ENCODE measurements around the gene ADRA2B.

The ADRA2B gene

DNA sequence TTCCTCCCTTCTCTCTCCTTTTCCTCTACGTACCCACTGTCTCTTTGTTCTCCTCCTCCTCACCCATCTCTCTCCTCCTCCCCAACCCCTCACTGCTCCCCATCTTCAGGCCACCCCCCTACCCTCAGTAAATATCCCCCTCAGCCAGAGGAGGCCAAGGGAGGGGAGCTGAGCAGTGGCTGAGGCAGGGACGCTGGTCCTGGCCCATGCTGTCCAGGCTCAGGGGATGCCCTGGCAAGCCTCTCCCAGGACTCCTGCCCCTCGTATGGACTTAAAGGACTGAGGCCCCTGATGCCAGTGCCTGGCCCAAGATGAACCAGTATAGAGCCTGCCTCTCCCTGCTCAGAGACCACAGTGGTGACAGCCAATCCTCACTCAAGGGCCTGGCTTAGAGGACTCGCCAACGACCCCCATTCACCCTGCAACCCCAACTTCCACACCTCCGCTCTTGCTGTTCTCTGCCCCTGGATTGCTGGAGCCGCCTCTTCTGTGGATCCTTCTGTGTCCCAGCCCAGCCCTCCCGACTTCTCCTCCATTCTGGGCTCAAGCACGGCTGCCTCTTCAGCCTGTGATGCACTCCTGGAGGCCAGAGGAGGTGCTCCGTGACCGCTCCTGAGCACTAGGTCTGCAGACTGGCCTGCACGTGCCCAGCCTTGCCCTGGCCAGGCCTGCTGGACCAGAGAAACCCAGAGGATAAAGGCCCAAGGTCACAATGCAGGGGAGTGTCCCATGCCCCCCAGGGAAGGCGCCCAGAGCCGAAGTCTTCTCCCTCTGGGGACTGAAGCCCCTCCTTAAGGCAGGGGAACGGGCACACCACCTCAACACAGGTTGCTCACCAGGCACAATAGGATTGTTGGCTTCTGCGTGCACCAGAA, 38.4 kb upstream of the ADRA2B start:
- H3K4me3 ChIP-seq (ENCODE audit: low read depth, low read length) = no peak overlapping the region
- DNase-seq (ENCODE audit: low read depth) = no peak
- no peak for TF ChIP-seq MYC (IDR thresholded peaks at IDR 0.05; ENCODE audit: low read depth, low read length)
- TF ChIP-seq POLR2A (IDR thresholded peaks at IDR 0.05; ENCODE audit: extremely low read depth, insufficient read length) = no peak
- TF ChIP-seq, protein P1, sequence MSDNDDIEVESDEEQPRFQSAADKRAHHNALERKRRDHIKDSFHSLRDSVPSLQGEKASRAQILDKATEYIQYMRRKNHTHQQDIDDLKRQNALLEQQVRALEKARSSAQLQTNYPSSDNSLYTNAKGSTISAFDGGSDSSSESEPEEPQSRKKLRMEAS (IDR thresholded peaks at IDR 0.05; ENCODE audit: low read depth, low read length) = no peak
- TF ChIP-seq, protein P2, sequence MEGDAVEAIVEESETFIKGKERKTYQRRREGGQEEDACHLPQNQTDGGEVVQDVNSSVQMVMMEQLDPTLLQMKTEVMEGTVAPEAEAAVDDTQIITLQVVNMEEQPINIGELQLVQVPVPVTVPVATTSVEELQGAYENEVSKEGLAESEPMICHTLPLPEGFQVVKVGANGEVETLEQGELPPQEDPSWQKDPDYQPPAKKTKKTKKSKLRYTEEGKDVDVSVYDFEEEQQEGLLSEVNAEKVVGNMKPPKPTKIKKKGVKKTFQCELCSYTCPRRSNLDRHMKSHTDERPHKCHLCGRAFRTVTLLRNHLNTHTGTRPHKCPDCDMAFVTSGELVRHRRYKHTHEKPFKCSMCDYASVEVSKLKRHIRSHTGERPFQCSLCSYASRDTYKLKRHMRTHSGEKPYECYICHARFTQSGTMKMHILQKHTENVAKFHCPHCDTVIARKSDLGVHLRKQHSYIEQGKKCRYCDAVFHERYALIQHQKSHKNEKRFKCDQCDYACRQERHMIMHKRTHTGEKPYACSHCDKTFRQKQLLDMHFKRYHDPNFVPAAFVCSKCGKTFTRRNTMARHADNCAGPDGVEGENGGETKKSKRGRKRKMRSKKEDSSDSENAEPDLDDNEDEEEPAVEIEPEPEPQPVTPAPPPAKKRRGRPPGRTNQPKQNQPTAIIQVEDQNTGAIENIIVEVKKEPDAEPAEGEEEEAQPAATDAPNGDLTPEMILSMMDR (IDR thresholded peaks at IDR 0.05; ENCODE audit: low read depth, low read length) = no peak

DNA sequence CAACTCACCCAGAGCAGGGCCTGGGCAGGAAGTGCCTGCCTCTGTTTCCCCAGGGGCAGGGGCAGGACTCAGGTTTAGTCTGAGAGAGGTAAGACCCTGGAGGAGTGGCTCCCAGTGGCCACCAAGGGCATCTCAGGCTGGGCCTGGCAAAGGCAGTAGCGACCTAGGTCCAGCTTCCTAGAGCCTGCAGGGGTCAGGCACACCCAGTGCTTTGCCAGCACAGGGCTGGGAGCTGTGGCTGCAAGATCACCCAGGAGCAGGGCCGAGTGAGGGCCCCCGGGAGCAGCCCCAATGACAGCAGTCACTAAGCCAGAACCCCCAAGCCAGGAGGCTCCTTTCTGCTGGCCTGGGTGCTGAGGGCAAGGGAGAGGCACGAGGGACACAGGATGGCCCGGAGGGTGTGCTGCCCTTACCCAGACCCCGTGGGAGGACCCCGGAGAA, 37.6 kb upstream of the ADRA2B start:
- DNase-seq (ENCODE audit: low read depth) = no peak
- TF ChIP-seq MYC (IDR thresholded peaks at IDR 0.05; ENCODE audit: low read depth, low read length) = no peak
- TF ChIP-seq, protein P2 (IDR thresholded peaks at IDR 0.05; ENCODE audit: low read depth, low read length) = peak; percentile 15
- no peak overlapping the region for H3K4me3 ChIP-seq (ENCODE audit: low read depth, low read length)

DNA sequence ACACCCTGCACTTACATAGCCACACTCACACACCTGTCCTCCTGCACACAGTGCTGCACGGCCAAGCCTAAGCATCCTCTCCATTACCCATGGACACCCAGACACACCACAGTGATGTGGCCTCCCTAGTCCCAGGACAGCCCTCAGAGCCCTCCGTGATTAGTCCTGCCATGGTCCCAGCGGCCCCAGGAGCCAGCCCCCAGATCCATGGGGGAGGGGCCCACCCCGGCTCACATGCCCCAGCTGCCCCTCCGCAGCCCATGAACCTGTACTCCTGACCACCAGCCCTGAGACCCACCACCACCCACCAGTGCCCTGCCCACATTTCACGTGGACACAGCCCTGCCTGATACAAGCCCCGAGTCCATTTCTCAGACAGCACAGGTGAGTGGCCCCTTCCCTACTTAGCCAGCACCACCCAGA, 36.9 kb upstream of the ADRA2B start:
- TF ChIP-seq POLR2A (IDR thresholded peaks at IDR 0.05; ENCODE audit: extremely low read depth, insufficient read length) (no peak), MYC (IDR thresholded peaks at IDR 0.05; ENCODE audit: low read depth, low read length) (no peak)
- TF ChIP-seq, protein P1 (IDR thresholded peaks at IDR 0.05; ENCODE audit: low read depth, low read length) = no peak
- TF ChIP-seq, protein P2 (IDR thresholded peaks at IDR 0.05; ENCODE audit: low read depth, low read length) = no peak
- no peak overlapping the region for H3K4me3 ChIP-seq (ENCODE audit: low read depth, low read length)
- no peak for DNase-seq (ENCODE audit: low read depth)

DNA sequence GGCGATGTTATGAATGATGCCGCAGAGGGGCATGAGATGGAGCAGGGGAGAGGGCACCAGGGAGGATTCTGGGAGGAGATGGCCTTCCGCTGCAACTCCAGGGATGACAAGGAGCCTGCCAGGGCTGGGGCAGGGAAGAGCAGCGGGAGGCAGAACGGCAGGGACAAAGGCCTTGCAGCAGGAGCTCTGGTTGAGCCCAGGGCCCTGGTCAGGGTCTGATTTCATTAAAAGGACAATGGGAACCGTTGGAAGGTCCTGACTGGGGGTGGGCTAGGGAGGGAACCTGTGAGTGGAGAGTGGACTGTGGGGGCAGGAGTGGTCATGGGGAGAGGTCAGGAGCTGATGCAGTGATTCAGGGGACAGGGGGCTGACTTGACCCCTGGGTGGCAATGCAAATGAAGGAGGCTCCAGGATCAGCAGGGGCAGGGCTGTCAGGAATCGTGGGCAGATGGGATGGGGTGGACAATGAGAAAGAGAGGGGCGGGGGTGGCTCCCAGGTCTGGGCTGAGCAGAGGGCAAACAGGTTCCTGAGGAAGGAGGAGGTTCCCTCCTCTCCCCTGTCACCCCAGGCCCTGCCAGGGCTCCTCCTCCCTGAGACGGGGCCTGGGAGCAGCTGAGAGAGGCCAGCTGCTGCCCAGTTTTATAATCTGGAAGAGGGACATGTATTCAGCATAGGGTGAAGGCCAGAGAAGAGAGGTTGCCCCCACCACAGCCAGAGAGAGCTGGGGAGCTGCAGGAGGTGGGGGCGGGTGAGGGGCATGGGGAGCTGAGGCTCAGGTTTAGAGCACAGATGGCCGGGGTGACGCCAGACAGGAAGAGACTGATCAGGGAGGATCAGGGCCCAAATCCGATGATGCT, 36.2 kb upstream of the ADRA2B start:
- no peak for DNase-seq (ENCODE audit: low read depth)
- TF ChIP-seq MYC (IDR thresholded peaks at IDR 0.05; ENCODE audit: low read depth, low read length) (no peak), POLR2A (IDR thresholded peaks at IDR 0.05; ENCODE audit: extremely low read depth, insufficient read length) (no peak)
- TF ChIP-seq, protein P1 (IDR thresholded peaks at IDR 0.05; ENCODE audit: low read depth, low read length) = no peak
- TF ChIP-seq, protein P2 (IDR thresholded peaks at IDR 0.05; ENCODE audit: low read depth, low read length) = no peak
- H3K4me3 ChIP-seq (ENCODE audit: low read depth, low read length) = no peak overlapping the region

DNA sequence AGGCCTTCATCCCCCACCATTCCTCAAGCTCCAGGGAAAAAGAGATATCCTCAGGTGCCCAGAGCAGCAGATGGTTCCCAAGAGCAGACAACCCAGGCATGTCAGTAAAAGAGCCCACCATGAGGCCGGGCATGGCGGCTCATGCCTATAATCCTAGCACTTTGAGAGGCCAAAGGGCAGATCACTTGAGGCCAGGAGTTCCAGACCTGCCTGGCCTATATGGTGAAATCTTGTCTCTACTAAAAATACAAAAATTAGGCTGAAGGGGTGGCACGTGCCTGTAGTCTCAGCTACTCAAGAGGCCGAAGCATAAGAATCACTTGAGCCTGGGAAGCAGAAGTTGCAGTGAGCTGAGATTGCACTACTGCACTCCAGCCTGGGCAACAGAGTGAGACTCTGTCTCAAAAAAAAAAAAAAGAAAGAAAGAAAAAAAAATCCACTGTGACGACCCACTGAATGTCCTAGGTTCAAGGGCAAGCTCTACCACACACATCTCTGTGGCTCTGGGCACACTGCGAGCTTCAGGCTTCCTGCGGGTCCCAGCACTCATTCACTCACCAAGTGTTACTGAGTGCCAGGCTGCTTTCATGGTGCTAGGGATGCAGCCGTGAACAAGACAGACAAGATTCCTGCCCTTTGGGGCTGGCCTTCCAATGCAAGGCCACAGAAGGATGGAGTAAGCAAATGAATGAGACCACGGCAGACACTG, 35.4 kb upstream of the ADRA2B start:
- no peak for TF ChIP-seq MYC (IDR thresholded peaks at IDR 0.05; ENCODE audit: low read depth, low read length)
- TF ChIP-seq, protein P1 (IDR thresholded peaks at IDR 0.05; ENCODE audit: low read depth, low read length) = no peak
- TF ChIP-seq, protein P2 (IDR thresholded peaks at IDR 0.05; ENCODE audit: low read depth, low read length) = no peak
- no peak for TF ChIP-seq POLR2A (IDR thresholded peaks at IDR 0.05; ENCODE audit: extremely low read depth, insufficient read length)
- no peak overlapping the region for H3K4me3 ChIP-seq (ENCODE audit: low read depth, low read length)
- no peak for DNase-seq (ENCODE audit: low read depth)
